Stimulated activated naive CD8-positive, alpha-beta T cell treated with anti-CD3 and anti-CD28 coated beads, Interleukin-15, Interleukin-2, amounts not matched to agents 100 U/mL and 50 U/mL, for 24 hours (primary cell): Measurements from ENCODE around the gene KAT2B.
"Not testable (repeated sequence)": the region's sequence is repeated elsewhere in the genome, so short reads cannot be mapped to it uniquely, and the experiment has no call there.

Experiments
- ATAC-seq: fragments of 150-1000 bp; cut with Tn5 transposase; one replicate; pipeline ENCODE4 v1.10.0; 2021
- DNase-seq: peaks from one replicate; pipeline ENCODE4 v3.0.0; 2021

KAT2B gene

DNA sequence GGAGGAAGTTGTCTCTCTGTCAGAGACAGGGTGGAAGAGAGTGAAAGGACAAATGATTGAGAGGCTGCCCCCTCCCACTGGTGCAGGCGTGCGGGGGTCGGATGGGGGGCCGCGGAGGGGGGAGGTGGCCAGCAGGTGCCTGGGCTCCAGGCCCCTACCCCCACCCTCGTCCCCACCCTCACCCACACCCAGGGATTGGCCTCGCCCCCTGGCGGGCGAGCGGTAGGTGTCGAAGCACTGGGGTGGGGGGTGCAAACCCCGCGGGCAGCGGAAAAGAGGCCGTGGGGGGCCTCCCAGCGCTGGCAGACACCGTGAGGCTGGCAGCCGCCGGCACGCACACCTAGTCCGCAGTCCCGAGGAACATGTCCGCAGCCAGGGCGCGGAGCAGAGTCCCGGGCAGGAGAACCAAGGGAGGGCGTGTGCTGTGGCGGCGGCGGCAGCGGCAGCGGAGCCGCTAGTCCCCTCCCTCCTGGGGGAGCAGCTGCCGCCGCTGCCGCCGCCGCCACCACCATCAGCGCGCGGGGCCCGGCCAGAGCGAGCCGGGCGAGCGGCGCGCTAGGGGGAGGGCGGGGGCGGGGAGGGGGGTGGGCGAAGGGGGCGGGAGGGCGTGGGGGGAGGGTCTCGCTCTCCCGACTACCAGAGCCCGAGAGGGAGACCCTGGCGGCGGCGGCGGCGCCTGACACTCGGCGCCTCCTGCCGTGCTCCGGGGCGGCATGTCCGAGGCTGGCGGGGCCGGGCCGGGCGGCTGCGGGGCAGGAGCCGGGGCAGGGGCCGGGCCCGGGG, at the start of gene KAT2B:
Gene KAT2B (plus strand): TSS at position 682 of the 783 bp plus-strand sequence. CDS start 32 bp downstream, at position 714.
- peak; percentile 86 for DNase-seq
- ATAC-seq = peak; percentile 75

GRCh38 chr3:19994796-19995195, 45.5 kb upstream of the KAT2B start:
- DNase-seq (no peak), ATAC-seq (no peak)

DNA sequence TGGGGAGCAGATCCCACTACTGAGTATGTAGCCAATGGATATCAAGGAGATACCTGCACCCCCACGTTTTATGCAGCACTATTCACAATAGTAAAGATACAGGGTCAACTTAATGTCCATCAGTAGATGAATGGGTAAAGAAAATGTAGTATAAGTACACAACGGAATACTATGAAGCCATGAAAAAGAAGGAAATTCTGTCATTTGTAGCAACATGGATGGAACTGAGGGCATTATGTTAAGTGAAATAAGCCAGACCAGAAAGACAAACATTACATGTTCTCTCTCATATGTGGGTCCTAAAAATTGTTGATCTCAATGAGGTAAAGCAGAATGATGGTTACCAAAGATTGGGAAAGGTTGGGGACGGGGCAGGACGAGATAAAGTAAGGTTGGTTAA, 42.7 kb upstream of the KAT2B start:
- ATAC-seq (no peak), DNase-seq (no peak)

- ATAC-seq (no peak), DNase-seq (no peak)
Observed at GRCh38 chr3:20001932-20002331, 38.3 kb upstream of the KAT2B start.

DNA sequence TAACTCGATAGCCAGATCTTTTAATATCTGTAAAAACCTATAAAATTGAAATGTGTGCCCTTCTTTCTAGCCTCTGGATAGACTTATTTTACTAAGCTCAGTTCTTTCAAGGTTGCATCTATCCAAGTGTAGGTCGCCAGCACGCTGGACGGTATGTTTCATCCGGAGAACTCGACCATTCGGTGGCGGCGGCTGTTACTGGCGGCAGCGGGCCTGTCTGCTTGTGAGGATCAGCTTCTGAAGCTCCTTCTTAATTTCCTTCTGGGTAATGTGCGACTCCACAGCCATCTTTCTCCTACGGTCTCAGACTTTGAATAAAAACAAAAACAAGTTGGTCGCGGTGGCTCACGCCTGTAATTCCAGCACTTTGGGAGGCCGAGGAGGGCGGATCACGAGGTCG, 32.3 kb upstream of the KAT2B start:
- ATAC-seq (no peak), DNase-seq (no peak)

DNA sequence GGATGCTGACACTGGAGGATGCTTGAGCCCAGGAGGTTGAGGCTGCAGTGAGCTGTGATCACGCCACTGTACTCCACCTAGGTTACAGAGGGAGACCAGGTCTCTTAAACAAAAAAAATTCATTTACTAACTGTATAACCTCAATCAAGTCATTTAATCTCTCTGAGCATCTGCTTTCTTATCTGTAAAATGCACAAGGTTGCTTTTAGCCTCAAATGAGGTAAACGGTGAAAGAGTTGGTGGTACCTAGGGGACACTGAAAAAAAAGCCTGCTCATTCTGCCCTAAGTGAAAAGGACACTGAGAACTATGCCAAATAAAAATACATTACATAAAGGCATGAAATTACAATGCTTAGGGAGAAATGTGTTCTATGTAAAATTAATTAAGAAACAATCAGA, 31.6 kb upstream of the KAT2B start:
- DNase-seq (no peak), ATAC-seq (no peak)

GRCh38 chr3:20012164-20012563, 28.1 kb upstream of the KAT2B start, which contains the start of gene PP2D1:
TSS of gene PP2D1 (minus strand) at chr3:20012264. CDS start at chr3:20012072, 192 bp downstream.
- ATAC-seq (no peak), DNase-seq (no peak)

DNA sequence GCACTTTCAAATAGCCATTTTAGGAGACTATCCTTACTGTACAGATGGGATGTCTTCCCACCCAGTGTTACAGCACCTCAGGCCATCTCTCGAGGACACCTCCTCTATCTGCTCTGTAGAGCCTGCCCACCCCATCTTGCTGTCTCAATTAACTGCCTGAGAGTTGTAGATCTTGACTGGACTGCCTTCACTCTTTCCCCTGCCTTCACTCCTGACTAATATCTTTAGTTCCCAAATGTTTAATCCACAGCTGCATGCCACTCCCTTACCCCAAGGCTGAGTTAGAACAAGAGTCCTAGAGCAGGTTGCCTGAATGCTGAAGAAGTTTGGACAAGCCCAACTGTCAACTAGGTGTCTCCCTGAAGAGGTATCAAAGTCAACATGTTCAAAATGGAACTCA, 26.9 kb upstream of the KAT2B start:
- no peak for DNase-seq
- ATAC-seq = no peak

- ATAC-seq (no peak), DNase-seq (no peak)
Observed at GRCh38 chr3:20015525-20015924, 24.7 kb upstream of the KAT2B start.

DNA sequence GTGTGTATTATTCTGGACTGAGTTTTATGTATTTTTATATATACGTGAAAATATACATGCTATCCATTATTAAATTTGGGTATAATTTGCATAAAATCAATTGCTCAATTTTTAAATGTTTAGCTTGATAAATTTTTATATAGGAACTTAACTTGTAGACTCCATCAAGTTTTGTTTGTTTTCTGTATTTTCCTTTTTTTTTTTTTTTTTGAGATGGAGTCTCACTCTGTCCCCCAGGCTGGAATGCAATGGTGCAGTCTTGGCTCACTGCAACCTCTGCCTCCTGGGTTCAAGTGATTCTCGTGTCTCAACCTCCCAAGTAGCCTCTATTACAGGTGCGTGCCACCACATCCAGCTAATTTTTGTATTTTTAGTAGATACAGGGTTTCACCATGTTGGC, 24.2 kb upstream of the KAT2B start:
- not testable (repeated sequence) for ATAC-seq, DNase-seq

DNA sequence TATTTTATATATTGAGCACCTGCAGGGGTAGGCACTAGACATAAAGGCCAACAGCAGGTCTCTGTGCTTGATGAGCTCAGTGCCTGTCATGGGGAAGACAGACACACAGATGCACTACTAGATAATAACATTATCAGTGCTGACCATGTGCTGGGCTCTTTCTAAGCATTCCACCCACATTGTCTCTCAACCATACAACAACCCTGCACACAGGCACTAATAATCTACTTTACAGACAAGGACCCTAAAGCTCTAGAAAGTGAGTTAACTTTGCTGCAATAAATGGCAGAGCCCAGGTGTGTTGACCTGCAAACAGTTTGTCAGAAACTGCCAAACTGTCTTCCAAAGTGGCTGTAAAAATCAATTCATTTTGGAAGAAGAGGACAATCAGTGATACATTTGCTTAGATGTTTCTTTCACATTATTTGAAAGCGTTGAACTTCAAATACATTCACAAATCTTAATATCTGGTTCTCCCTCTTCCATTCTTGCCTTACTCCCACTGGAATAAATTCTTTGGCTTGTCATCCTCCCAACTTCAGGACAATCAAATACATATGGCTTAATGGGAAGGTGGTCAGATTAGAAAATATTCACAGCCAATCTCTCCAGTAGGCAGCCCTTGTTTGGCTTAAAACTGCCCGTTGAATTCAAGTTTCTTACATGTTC, 17.2 kb upstream of the KAT2B start:
- DNase-seq (no peak), ATAC-seq (no peak)

- ATAC-seq = no peak
Observed at GRCh38 chr3:20023623-20024405, 16.4 kb upstream of the KAT2B start.

GRCh38 chr3:20027136-20027535, 13.1 kb upstream of the KAT2B start:
- DNase-seq = no peak
- ATAC-seq = no peak

More at GRCh38 chr3:20023623-20024405, 16.4 kb upstream of the KAT2B start:
- DNase-seq = no peak

DNA sequence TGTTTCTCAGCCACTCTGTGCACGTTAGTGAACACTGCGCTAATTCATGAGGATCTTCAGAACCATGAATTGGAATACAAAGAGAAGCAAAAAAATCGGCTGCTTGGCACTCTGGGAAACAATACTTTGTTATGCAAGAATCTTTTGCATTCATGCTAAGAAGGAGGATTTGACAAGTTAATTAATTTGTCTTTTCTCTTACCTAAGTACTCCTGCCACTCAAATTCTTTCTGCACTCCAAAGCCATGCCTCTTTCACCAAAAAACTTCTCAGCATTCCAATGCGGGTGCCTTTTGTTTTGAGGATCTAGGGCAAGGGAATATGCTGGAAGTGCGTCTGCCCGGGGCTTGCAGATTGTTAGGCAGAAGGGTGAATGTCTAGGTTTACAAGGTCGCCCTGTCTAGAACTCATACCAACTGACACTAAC, 11.3 kb upstream of the KAT2B start:
- DNase-seq = no peak
- ATAC-seq = no peak

DNA sequence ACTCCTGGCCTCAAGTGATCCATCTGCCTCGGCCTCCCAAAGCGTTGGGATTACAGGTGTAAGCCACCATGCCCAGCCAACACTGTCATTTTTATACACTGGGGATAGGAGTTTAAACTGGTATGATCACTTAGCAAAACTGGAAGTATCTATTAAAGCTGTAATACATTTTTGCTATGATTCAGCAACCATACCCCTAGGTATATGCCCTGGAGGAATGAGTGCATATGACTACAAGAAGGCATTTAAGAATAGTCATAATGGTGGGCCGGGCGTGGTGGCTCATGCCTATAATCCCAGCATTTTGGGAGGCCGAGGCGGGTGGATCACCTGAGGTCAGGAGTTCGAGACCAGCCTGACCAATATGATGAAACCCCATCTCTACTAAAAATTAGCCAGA, 8.3 kb upstream of the KAT2B start:
- not testable (repeated sequence) for ATAC-seq, DNase-seq

DNA sequence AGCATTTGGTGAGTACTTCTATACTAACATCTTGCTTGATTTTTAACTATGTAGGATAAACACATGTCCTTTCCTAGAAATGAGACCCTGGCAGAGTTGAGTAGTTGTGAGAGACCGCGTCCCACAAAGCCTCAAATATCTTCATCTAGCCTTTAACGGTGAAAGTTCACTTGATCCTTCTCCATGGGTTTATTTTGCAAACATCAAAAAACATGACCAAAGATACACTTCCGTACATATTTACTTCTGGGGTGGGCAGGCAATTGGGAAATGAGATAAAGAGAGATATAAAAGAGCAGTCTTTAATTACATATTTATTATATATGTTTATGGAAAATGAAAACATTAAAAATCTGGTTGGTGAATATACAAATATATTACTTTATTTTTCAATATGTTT, 5.2 kb upstream of the KAT2B start:
- DNase-seq = no peak
- no peak for ATAC-seq

DNA sequence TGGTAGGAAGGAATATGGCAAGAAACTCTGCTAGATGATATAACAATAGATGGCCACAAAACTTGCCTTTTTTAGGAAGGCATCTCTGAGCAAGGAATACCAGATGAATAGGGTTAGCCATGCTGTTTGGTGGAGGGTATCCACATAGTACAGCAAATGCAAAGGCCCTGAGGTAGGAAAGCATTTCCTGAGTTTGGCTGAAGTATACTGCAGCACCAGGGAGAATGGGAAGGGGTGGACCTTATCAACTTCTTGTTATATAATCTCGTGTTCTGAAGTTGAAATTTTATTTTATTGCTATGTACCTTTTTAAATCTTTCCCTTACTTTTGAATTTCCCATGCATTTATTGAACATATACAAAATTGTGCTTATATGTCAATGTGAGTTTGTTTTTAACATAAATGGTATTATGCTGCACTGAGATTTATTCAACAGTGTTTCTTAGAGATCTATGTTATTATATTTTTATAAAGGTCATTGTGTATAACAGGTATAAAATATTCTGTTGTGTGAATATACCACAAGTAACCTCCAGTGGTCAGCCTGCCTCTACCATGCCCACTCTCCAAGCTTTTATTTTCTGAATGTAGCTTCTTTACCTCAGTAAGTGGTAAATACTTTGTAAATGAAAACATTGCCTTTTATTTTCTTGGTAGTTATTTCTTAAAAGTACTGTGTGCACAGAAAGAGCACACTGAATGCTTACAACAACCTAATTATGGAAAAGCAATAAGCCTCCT, 2.8 kb upstream of the KAT2B start:
- ATAC-seq = no peak
- no peak for DNase-seq

- ATAC-seq = no peak
- no peak for DNase-seq
Observed at GRCh38 chr3:20038699-20039465, 1.4 kb upstream of the KAT2B start.

- DNase-seq = no peak
- ATAC-seq = no peak
Observed at GRCh38 chr3:20039466-20039764, 831 bp upstream of the KAT2B start.

GRCh38 chr3:20040548-20041196, 426 bp downstream of the KAT2B start:
- DNase-seq = peak; percentile 79
- ATAC-seq = peak; percentile 29
